A673 (cell line): ENCODE results near the gene SRP19.

Experiments
- EZH2 ChIP-seq: fragments of 200-600 bp; sonication (generic); IDR thresholded peaks from 2 replicates; pipeline ENCODE4 v1.6.1; 2017; ENCODE audit warnings: borderline replicate concordance, low read depth, mild to moderate bottlenecking, mixed read lengths, antibody characterized with exemption, low read length; ENCODE audit not compliant: poor library complexity, severe bottlenecking
- TF ChIP-seq, protein P1 (sequence below): fragments of 300-800, 200-600 bp; sonication (generic); conservative IDR thresholded peaks from 2 replicates; pipeline ENCODE4 v1.5.1; 2017; ENCODE audit warnings: low read depth, mild to moderate bottlenecking, antibody characterized with exemption, low read length, moderate library complexity, mixed read lengths

- TF ChIP-seq, protein P1, sequence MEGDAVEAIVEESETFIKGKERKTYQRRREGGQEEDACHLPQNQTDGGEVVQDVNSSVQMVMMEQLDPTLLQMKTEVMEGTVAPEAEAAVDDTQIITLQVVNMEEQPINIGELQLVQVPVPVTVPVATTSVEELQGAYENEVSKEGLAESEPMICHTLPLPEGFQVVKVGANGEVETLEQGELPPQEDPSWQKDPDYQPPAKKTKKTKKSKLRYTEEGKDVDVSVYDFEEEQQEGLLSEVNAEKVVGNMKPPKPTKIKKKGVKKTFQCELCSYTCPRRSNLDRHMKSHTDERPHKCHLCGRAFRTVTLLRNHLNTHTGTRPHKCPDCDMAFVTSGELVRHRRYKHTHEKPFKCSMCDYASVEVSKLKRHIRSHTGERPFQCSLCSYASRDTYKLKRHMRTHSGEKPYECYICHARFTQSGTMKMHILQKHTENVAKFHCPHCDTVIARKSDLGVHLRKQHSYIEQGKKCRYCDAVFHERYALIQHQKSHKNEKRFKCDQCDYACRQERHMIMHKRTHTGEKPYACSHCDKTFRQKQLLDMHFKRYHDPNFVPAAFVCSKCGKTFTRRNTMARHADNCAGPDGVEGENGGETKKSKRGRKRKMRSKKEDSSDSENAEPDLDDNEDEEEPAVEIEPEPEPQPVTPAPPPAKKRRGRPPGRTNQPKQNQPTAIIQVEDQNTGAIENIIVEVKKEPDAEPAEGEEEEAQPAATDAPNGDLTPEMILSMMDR = no peak
- no peak for TF ChIP-seq EZH2
These were observed 46.1 kb downstream of the SRP19 start for GRCh38 chr5:112907166-112907631.
